HL-60/S4 treated with retinoic acid at 250 ng/mL for 4 days and 3 days (cell line): ENCODE results near the gene TBXAS1.

ENCODE experiments used
- in situ Hi-C: fragments of 300-500 bp; cut with MboI; formaldehyde crosslinking; loops from 2 replicates; pipeline ENCODE4 v1.7.0; 2022; ENCODE audit warnings: low sequenced_read_pairs

Gene TBXAS1

GRCh38 chr7:139829025-139829774, at the start of gene TBXAS1:
Gene TBXAS1, plus strand, starts transcription at chr7:139829264. Its CDS starts 127 bp downstream, at chr7:139829391.
- in situ Hi-C loops: no loop called here

GRCh38 chr7:139782932-139783331, 46.1 kb upstream of the TBXAS1 start:
- in situ Hi-C loops: no loop called here

GRCh38 chr7:139783647-139784385, 45.2 kb upstream of the TBXAS1 start:
- in situ Hi-C loops: no loop called here

- in situ Hi-C loops: no loop called here
Observed at GRCh38 chr7:139784648-139785047, 44.4 kb upstream of the TBXAS1 start.

- in situ Hi-C loops: no loop called here
Observed at GRCh38 chr7:139791316-139791715, 37.7 kb upstream of the TBXAS1 start.

GRCh38 chr7:139797607-139798006, 31.5 kb upstream of the TBXAS1 start:
- in situ Hi-C loops: no loop called here

GRCh38 chr7:139798221-139798620, 30.8 kb upstream of the TBXAS1 start:
- in situ Hi-C loops: no loop called here

- in situ Hi-C loops: no loop called here
Observed at GRCh38 chr7:139798892-139799291, 30.2 kb upstream of the TBXAS1 start.

GRCh38 chr7:139799586-139799985, 29.5 kb upstream of the TBXAS1 start:
- in situ Hi-C loops: no loop called here

- in situ Hi-C loops: no loop called here
Observed at GRCh38 chr7:139804571-139804970, 24.5 kb upstream of the TBXAS1 start.

- in situ Hi-C loops: no loop called here
Observed at GRCh38 chr7:139807009-139807408, 22.1 kb upstream of the TBXAS1 start.

GRCh38 chr7:139808427-139808826, 20.6 kb upstream of the TBXAS1 start:
- in situ Hi-C loops: no loop called here

GRCh38 chr7:139808846-139809442, 20.1 kb upstream of the TBXAS1 start:
- in situ Hi-C loops: no loop called here

GRCh38 chr7:139811066-139811465, 18.0 kb upstream of the TBXAS1 start:
- in situ Hi-C loops: no loop called here

- in situ Hi-C loops: no loop called here
Observed at GRCh38 chr7:139813151-139813550, 15.9 kb upstream of the TBXAS1 start.

GRCh38 chr7:139813689-139814088, 15.4 kb upstream of the TBXAS1 start:
- in situ Hi-C loops: no loop called here

- in situ Hi-C loops: no loop called here
Observed at GRCh38 chr7:139817249-139817648, 11.8 kb upstream of the TBXAS1 start.

GRCh38 chr7:139820089-139820488, 9.0 kb upstream of the TBXAS1 start:
- in situ Hi-C loops: no loop called here

GRCh38 chr7:139821349-139822105, 7.5 kb upstream of the TBXAS1 start:
- in situ Hi-C loops: no loop called here

GRCh38 chr7:139822855-139823254, 6.2 kb upstream of the TBXAS1 start:
- in situ Hi-C loops: no loop called here

GRCh38 chr7:139823959-139824521, 5.0 kb upstream of the TBXAS1 start:
- in situ Hi-C loops: no loop called here
